HCT116 (cell line): ENCODE results near the gene HTRA3.

ENCODE experiments used
- CEBPB ChIP-seq: IDR thresholded peaks from 2 replicates; pipeline ENCODE4 v1.6.1; 2012; ENCODE audit warnings: low read depth
- EZH2 ChIP-seq: fragments of 200-600 bp; sonication (generic); IDR thresholded peaks from 2 replicates; pipeline ENCODE4 v1.6.1; 2017; ENCODE audit warnings: antibody characterized with exemption, mixed run types
- POLR2A ChIP-seq: IDR thresholded peaks from 2 replicates; pipeline ENCODE4 v1.7.0; 2011; ENCODE audit warnings: borderline replicate concordance; ENCODE audit not compliant: insufficient read depth, insufficient read length; ENCODE audit errors: extremely low read depth
- SRF ChIP-seq: IDR thresholded peaks from 2 replicates; pipeline ENCODE4 v1.6.1; 2012; ENCODE audit warnings: low read depth
- TCF7L2 ChIP-seq: IDR thresholded peaks from 2 replicates; pipeline ENCODE4 v1.7.0; 2011; ENCODE audit warnings: borderline replicate concordance, inconsistent platforms; ENCODE audit not compliant: insufficient read depth, insufficient read length; ENCODE audit errors: extremely low read depth
- ZNF274 ChIP-seq: fragments of 200-500 bp; sonication (Bioruptor generic); IDR thresholded peaks from 2 replicates; pipeline ENCODE4 v1.6.1; 2014; ENCODE audit warnings: mild to moderate bottlenecking, low read depth, low read length, inconsistent platforms
- TF ChIP-seq, protein P1 (sequence below): IDR thresholded peaks from 2 replicates; pipeline ENCODE4 v1.6.1; 2012; ENCODE audit warnings: low read depth
- TF ChIP-seq, protein P2 (sequence below): IDR thresholded peaks from 2 replicates; pipeline ENCODE4 v1.6.1; 2012
- TF ChIP-seq, protein P3 (sequence below), 3 experiments: fragments of 200-600 bp in 1 of 3; sonication (generic) in 1 of 3; IDR thresholded peaks in 2 of 3; conservative IDR thresholded peaks in 1 of 3; 2 replicates each; pipeline ENCODE4 v1.5.1; 2012 to 2017; ENCODE audit warnings: low read depth in 2 of 3, low read length in 2 of 3, antibody characterized with exemption in 1 of 3, borderline replicate concordance in 1 of 3, control low read depth in 1 of 3, mild to moderate bottlenecking in 1 of 3, mixed read lengths in 1 of 3, mixed run types in 1 of 3, moderate library complexity in 1 of 3; ENCODE audit not compliant: insufficient read depth in 1 of 3

DNA sequence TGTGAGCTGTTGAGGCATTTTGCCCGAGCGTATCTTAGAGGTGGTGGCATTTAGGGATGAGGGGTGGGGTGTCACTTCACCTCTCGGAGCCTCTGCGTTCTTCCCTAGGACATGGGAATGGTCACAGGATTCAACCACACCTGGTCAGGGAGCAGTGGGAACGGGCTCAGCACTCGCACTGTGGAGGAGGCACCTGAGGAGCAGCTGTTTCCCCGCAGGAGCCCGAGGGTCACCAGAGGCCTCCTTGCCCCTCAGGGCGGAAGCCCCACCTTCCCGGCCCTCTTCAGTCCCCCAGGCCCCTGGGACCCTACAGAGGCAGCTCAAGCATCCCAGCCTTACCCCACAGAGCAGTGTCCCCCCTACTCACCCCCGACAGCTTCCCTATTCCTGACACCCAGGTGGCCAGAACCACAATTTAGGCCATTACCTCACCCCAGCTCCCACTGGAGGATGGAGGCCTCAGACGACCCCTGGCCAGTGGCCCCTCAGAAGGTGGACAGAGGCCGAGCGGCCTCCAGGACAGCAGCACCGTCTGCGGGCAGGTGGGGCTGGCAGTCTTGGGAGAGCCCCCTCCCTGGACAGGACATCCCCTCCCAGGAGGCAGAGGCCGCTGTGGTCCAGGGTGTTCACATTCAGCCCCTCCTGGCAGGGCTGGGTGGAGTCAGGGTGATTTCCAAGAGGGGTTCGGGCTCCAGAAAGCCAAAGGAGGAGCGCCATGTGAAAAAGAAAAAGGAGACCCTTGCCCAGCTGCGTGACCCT, 4.2 kb upstream of the HTRA3 start:
- TF ChIP-seq, protein P1, sequence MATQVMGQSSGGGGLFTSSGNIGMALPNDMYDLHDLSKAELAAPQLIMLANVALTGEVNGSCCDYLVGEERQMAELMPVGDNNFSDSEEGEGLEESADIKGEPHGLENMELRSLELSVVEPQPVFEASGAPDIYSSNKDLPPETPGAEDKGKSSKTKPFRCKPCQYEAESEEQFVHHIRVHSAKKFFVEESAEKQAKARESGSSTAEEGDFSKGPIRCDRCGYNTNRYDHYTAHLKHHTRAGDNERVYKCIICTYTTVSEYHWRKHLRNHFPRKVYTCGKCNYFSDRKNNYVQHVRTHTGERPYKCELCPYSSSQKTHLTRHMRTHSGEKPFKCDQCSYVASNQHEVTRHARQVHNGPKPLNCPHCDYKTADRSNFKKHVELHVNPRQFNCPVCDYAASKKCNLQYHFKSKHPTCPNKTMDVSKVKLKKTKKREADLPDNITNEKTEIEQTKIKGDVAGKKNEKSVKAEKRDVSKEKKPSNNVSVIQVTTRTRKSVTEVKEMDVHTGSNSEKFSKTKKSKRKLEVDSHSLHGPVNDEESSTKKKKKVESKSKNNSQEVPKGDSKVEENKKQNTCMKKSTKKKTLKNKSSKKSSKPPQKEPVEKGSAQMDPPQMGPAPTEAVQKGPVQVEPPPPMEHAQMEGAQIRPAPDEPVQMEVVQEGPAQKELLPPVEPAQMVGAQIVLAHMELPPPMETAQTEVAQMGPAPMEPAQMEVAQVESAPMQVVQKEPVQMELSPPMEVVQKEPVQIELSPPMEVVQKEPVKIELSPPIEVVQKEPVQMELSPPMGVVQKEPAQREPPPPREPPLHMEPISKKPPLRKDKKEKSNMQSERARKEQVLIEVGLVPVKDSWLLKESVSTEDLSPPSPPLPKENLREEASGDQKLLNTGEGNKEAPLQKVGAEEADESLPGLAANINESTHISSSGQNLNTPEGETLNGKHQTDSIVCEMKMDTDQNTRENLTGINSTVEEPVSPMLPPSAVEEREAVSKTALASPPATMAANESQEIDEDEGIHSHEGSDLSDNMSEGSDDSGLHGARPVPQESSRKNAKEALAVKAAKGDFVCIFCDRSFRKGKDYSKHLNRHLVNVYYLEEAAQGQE = no peak
- TF ChIP-seq, protein P2, sequence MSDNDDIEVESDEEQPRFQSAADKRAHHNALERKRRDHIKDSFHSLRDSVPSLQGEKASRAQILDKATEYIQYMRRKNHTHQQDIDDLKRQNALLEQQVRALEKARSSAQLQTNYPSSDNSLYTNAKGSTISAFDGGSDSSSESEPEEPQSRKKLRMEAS = no peak
- TF ChIP-seq POLR2A (no peak), SRF (no peak), CEBPB (no peak), ZNF274 (no peak), EZH2 (no peak), TCF7L2 (no peak)
- TF ChIP-seq, protein P3, sequence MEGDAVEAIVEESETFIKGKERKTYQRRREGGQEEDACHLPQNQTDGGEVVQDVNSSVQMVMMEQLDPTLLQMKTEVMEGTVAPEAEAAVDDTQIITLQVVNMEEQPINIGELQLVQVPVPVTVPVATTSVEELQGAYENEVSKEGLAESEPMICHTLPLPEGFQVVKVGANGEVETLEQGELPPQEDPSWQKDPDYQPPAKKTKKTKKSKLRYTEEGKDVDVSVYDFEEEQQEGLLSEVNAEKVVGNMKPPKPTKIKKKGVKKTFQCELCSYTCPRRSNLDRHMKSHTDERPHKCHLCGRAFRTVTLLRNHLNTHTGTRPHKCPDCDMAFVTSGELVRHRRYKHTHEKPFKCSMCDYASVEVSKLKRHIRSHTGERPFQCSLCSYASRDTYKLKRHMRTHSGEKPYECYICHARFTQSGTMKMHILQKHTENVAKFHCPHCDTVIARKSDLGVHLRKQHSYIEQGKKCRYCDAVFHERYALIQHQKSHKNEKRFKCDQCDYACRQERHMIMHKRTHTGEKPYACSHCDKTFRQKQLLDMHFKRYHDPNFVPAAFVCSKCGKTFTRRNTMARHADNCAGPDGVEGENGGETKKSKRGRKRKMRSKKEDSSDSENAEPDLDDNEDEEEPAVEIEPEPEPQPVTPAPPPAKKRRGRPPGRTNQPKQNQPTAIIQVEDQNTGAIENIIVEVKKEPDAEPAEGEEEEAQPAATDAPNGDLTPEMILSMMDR (IDR thresholded peaks at IDR 0.05 in 2 of 3, conservative IDR thresholded peaks at IDR 0.05 in 1 of 3; ENCODE audit: borderline replicate concordance in 1 of 3, insufficient read depth in 1 of 3, low read depth in 2 of 3, low read length in 2 of 3) = no peak
